ENCODE results near the gene BMPR1B. TPM values are rescaled to one million over a fixed set of nuclear protein-coding genes. Genes with fewer than 3 reads are reported as not detected.

Gene BMPR1B
- total RNA-seq, 2 experiments from 2014 or later: not detected

DNA sequence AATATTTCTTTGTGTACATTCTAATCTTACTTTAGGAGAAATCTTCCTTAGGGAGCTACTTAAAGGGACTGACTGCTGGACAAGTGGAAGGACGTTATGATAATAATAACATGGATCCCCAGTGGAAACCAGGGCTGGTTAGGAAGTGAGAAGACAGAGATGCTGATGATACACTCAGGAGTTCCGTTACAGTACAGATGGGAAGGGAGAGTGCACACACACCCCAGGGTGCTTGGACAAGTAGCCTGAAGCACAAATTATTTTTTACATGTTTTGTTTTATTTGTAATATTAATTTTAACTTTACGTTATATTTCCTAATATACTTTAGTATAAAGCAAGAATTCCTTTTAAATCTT, 84.1 kb downstream of the BMPR1B start:
- intact Hi-C loops (cut with micrococcal nuclease): no loop called here
- POLR2A ChIA-PET: no interaction called here
- Mint-ChIP-seq H3K27me3 (no peaks in the 10 kb centered on the region), H3K4me3 (no peak overlapping the region), H3K27ac (no peak overlapping the region), H3K4me1 (ENCODE audit: low read depth) (no peaks in the 10 kb centered on the region), H3K9me3 (peaks cover 2% of the 10 kb centered on the region), H3K36me3 (ENCODE audit: low read depth) (no peaks in the 10 kb centered on the region)
- DNase-seq (no peak), ATAC-seq (no peak)
- no peak for TF ChIP-seq CTCF (IDR thresholded peaks at IDR 0.05)
- CTCF ChIA-PET: no interaction called here

DNA sequence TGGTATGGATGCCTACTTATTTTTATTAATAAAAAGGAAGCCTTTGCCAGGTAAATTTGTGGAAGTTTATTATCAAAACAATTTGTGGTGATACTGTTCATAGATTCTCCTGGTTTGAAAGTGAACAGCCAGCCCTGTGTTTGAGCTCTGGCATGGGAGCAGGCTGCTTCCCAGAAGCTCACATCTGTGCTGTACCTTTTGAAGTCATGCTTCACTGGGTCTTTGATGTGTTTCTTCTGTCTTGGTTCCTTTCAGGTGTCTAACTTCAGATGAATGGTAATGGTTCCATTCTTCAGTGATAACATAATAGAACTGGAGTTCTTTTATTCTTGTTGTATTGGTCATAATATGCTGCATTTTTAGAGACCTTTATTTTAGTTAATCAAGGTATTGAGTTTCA, 85.5 kb downstream of the BMPR1B start:
- ATAC-seq (no peak), DNase-seq (no peak)
- Mint-ChIP-seq H3K4me3 (no peak overlapping the region), H3K4me1 (ENCODE audit: low read depth) (no peaks in the 10 kb centered on the region), H3K36me3 (ENCODE audit: low read depth) (no peaks in the 10 kb centered on the region), H3K27me3 (peaks cover 2% of the 10 kb centered on the region), H3K9me3 (peaks cover 2% of the 10 kb centered on the region), H3K27ac (no peak overlapping the region)
- ChIA-PET POLR2A (no interaction called here), CTCF (no interaction called here)
- intact Hi-C loops (cut with micrococcal nuclease): no loop called here
- TF ChIP-seq CTCF (IDR thresholded peaks at IDR 0.05): no peak

DNA sequence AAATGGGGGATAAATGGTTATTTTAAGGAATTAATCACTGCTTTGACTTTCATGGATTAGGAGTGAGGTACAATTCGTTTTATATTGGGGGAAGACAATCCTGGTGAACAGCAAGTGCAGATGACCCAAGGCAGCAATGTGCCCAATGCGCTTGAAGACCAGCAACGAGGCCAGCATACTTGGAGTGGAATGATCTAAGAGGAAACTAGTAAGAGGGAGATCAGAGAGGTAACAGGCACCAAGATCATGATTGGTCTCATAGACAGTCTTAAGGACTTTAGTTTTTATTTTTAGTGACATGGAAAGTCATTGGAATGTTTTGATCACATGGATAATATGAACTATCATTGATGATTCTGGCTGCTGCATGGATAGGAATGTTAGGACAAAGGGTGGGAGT, 90.6 kb downstream of the BMPR1B start:
- Mint-ChIP-seq H3K27ac (no peak overlapping the region), H3K27me3 (peaks cover 2% of the 10 kb centered on the region), H3K9me3 (peaks cover 2% of the 10 kb centered on the region), H3K36me3 (ENCODE audit: low read depth) (no peaks in the 10 kb centered on the region), H3K4me3 (no peak overlapping the region), H3K4me1 (ENCODE audit: low read depth) (no peaks in the 10 kb centered on the region)
- POLR2A ChIA-PET: no interaction called here
- CTCF ChIA-PET: no interaction called here
- ATAC-seq (no peak), DNase-seq (no peak)
- intact Hi-C loops (cut with micrococcal nuclease): no loop called here
- TF ChIP-seq CTCF (IDR thresholded peaks at IDR 0.05): no peak

GRCh38 chr4:94849901-94850300, 92.1 kb downstream of the BMPR1B start:
- Mint-ChIP-seq H3K9me3 (peaks cover 2% of the 10 kb centered on the region), H3K4me1 (ENCODE audit: low read depth) (no peaks in the 10 kb centered on the region), H3K27ac (no peak overlapping the region), H3K4me3 (no peak overlapping the region), H3K36me3 (ENCODE audit: low read depth) (no peaks in the 10 kb centered on the region), H3K27me3 (peaks cover 2% of the 10 kb centered on the region)
- no peak for TF ChIP-seq CTCF (IDR thresholded peaks at IDR 0.05)
- POLR2A ChIA-PET: no interaction called here
- intact Hi-C loops (cut with micrococcal nuclease): no loop called here
- CTCF ChIA-PET: no interaction called here
- DNase-seq: no peak
- ATAC-seq: no peak

- intact Hi-C loops (cut with micrococcal nuclease): no loop called here
- ATAC-seq (no peak), DNase-seq (no peak)
- H3K27me3 Mint-ChIP-seq: no peaks in the 10 kb centered on the region
- no peak overlapping the region for H3K27ac Mint-ChIP-seq
- no peaks in the 10 kb centered on the region for H3K9me3 Mint-ChIP-seq
- TF ChIP-seq CTCF (IDR thresholded peaks at IDR 0.05): no peak
- ChIA-PET POLR2A (no interaction called here), CTCF (no interaction called here)
- no peaks in the 10 kb centered on the region for H3K4me1 Mint-ChIP-seq (ENCODE audit: low read depth)
- H3K4me3 Mint-ChIP-seq: no peak overlapping the region
- no peaks in the 10 kb centered on the region for H3K36me3 Mint-ChIP-seq (ENCODE audit: low read depth)
These were observed 94.9 kb downstream of the BMPR1B start for GRCh38 chr4:94852616-94853015.
